GM13976 (cell line): Measurements from ENCODE around the gene MYO10.

ENCODE experiments used
- DNase-seq: peaks from one replicate; pipeline ENCODE4 v3.0.0; 2012; ENCODE audit warnings: low spot score
- CTCF ChIP-seq: IDR thresholded peaks from 2 replicates; pipeline ENCODE4 v1.5.1; 2012; ENCODE audit warnings: borderline replicate concordance, mild to moderate bottlenecking; ENCODE audit not compliant: insufficient read depth; ENCODE audit errors: extremely low read depth, missing control alignments, control extremely low read depth
- in situ Hi-C: fragments of 300-500 bp; cut with MboI; formaldehyde crosslinking; loops from one replicate; pipeline ENCODE4 v1.12.0; 2022; ENCODE audit warnings: low sequenced_read_pairs, mixed read lengths, inconsistent platforms; ENCODE audit not compliant: unreplicated experiment

MYO10 gene

GRCh38 chr5:16855485-16855884 lies 80.6 kb downstream of the MYO10 start:
- TF ChIP-seq CTCF, result no peak
- in situ Hi-C loops, result no loop called here

GRCh38 chr5:16854351-16854750 lies 81.7 kb downstream of the MYO10 start:
- in situ Hi-C loops, result no loop called here
- DNase-seq, result no peak
- no peak for TF ChIP-seq CTCF

More at GRCh38 chr5:16855485-16855884, 80.6 kb downstream of the MYO10 start:
- DNase-seq, result no peak

- DNase-seq, result no peak
- no peak for TF ChIP-seq CTCF
- in situ Hi-C loops, result no loop called here
Observed at GRCh38 chr5:16853518-16853917, 82.6 kb downstream of the MYO10 start.

- DNase-seq, result no peak
Observed at GRCh38 chr5:16852251-16853005, 83.7 kb downstream of the MYO10 start.

GRCh38 chr5:16849775-16850174 lies 86.3 kb downstream of the MYO10 start:
- no peak for DNase-seq
- in situ Hi-C loops, result no loop called here
- TF ChIP-seq CTCF, result no peak

More at GRCh38 chr5:16852251-16853005, 83.7 kb downstream of the MYO10 start:
- no peak for TF ChIP-seq CTCF
- in situ Hi-C loops, result no loop called here

GRCh38 chr5:16849181-16849580 lies 86.9 kb downstream of the MYO10 start:
- TF ChIP-seq CTCF, result no peak

More at GRCh38 chr5:16849181-16849580, 86.9 kb downstream of the MYO10 start:
- DNase-seq, result no peak
- in situ Hi-C loops, result no loop called here
